Esophagus squamous epithelium (tissue), 5 donors: Measurements from ENCODE around the gene NKX3-2. TPM values are rescaled to one million over a fixed set of nuclear protein-coding genes. Genes with fewer than 3 reads are reported as not detected.

ENCODE experiments used
- DNase-seq: peaks from one replicate; lab custom pipeline; 2025; lab: John Stamatoyannopoulos, UW
- H3K27ac ChIP-seq, 4 donors: fragments of 200-600 bp; sonication (generic); one replicate each; pipeline ENCODE4 v1.5.1; 2016 to 2019; ENCODE audit warnings: mild to moderate bottlenecking in 1 of 4
- H3K27me3 ChIP-seq, 4 donors: fragments of 200-600 bp; sonication (generic); 1 replicate in 3 of 4; 2 replicates in 1 of 4; pipeline versions ENCODE4 v1.5.1 to v1.6.0; 2017 to 2021; ENCODE audit warnings: antibody characterized with exemption in 1 of 4
- H3K36me3 ChIP-seq, 3 donors: fragments of 200-600 bp; sonication (generic); one replicate each; pipeline ENCODE4 v1.5.1; 2016 to 2019
- H3K4me1 ChIP-seq, 3 donors: fragments of 200-600 bp; sonication (generic); one replicate each; pipeline ENCODE4 v1.5.1; 2017 to 2019
- H3K4me3 ChIP-seq, 4 donors: fragments of 200-600 bp; sonication (generic); 1 replicate in 3 of 4; 2 replicates in 1 of 4; pipeline ENCODE4 v1.5.1; 2016 to 2019; ENCODE audit warnings: mild to moderate bottlenecking in 2 of 4, moderate library complexity in 1 of 4
- H3K9me3 ChIP-seq, 3 donors: fragments of 200-600 bp; sonication (generic); one replicate each; pipeline ENCODE4 v1.5.1; 2016 to 2019
- CTCF ChIP-seq, 6 experiments: fragments of 450-650 bp in 4 of 6; fragments of 200-600 bp in 2 of 6; sonication (generic) in 2 of 6; IDR thresholded peaks; one replicate each; pipeline ENCODE4 v1.5.1; 2016 to 2019; ENCODE audit warnings: antibody characterized with exemption in 6 of 6, mild to moderate bottlenecking in 4 of 6, moderate library complexity in 4 of 6
- POLR2A ChIP-seq, 4 donors: fragments of 450-650 bp; IDR thresholded peaks; one replicate each; pipeline ENCODE4 v1.6.1; 2017; ENCODE audit warnings: antibody characterized with exemption in 4 of 4, mild to moderate bottlenecking in 4 of 4, moderate library complexity in 3 of 4
- WGBS, 2 donors: methylation state at CpG; one replicate each; pipeline ENCODE4 v1.1.5; 2018; 5-methylcytosine and 5-hydroxymethylcytosine counted together
- intact Hi-C: fragments of 100-400 bp; cut with DNase I; formaldehyde crosslinking; loops from one replicate; pipeline ENCODE4 v1.15.0; 2022
- total RNA-seq, 4 donors: library from RNA; depleted of rRNA; stranded (reverse); fragments of >200 nt; gene quantifications; one replicate each; pipeline ENCODE4 v1.1.0, GENCODE V29; 2016
- donor health status: DM: yes; HTN: yes; CAD: no.

NKX3-2 gene
- total RNA-seq = under 1 TPM in 2 of 4 donors, not detected in 2; 0.19 to 0.62 TPM

- H3K27me3 ChIP-seq = peaks cover 44 to 100% (median 85%) of the 10 kb centered on the region in 4 donors
- TF ChIP-seq POLR2A (IDR thresholded peaks at IDR 0.05) (no peak), CTCF (IDR thresholded peaks at IDR 0.05) (no peak)
- H3K9me3 ChIP-seq = peaks cover 0 to 5% (median 0%) of the 10 kb centered on the region in 3 donors
- WGBS, 2 donors = 0% methylated on average over 2 of the region's 96 CpGs; no CpG with 5 or more reads in 1 of the 2 donors
- DNase-seq = no peak
- peaks cover 44 to 83% (median 49%) of the 10 kb centered on the region in 3 donors for H3K4me1 ChIP-seq
- intact Hi-C loops = no loop called here
- peak within 1 kb of the TSS; percentile 41 to 76 (median 61) for H3K4me3 ChIP-seq
- H3K36me3 ChIP-seq = no peaks in the 10 kb centered on the region
- no peak within 1 kb of the TSS for H3K27ac ChIP-seq
These were observed at the start of gene NKX3-2 for GRCh38 chr4:13543839-13544605. TSS of gene NKX3-2 (minus strand) at chr4:13544508. CDS start at chr4:13544414, 94 bp downstream.

GRCh38 chr4:13592220-13592619 lies 47.9 kb upstream of the NKX3-2 start:
- Histone ChIP-seq H3K36me3 (peaks cover 9 to 100% (median 18%) of the 10 kb centered on the region in 3 donors), H3K4me3 (no peak overlapping the region), H3K27me3 (no peaks in the 10 kb centered on the region), H3K9me3 (no peaks in the 10 kb centered on the region), H3K27ac (no peak overlapping the region), H3K4me1 (no peaks in the 10 kb centered on the region)
- DNase-seq = no peak
- TF ChIP-seq POLR2A (IDR thresholded peaks at IDR 0.05) (no peak), CTCF (IDR thresholded peaks at IDR 0.05) (no peak)
- intact Hi-C loops = no loop called here
- WGBS, 2 donors = 87 to 91% methylated on average over 4 of the region's 4 CpGs

GRCh38 chr4:13590766-13591165 lies 46.5 kb upstream of the NKX3-2 start:
- peaks cover 0 to 100% (median 18%) of the 10 kb centered on the region in 3 donors for H3K36me3 ChIP-seq

GRCh38 chr4:13588954-13589353 lies 44.6 kb upstream of the NKX3-2 start:
- H3K36me3 ChIP-seq = peaks cover 0 to 100% (median 13%) of the 10 kb centered on the region in 3 donors
- no peak overlapping the region for H3K27ac ChIP-seq
- no peak overlapping the region for H3K4me3 ChIP-seq
- no peaks in the 10 kb centered on the region for H3K27me3 ChIP-seq
- DNase-seq = no peak
- no peaks in the 10 kb centered on the region for H3K4me1 ChIP-seq
- no peak for TF ChIP-seq CTCF (IDR thresholded peaks at IDR 0.05)
- no peak for TF ChIP-seq POLR2A (IDR thresholded peaks at IDR 0.05)
- intact Hi-C loops = no loop called here
- H3K9me3 ChIP-seq = no peaks in the 10 kb centered on the region

More at GRCh38 chr4:13590766-13591165, 46.5 kb upstream of the NKX3-2 start:
- H3K9me3 ChIP-seq = no peaks in the 10 kb centered on the region
- no peak overlapping the region for H3K4me3 ChIP-seq
- DNase-seq = no peak
- H3K27me3 ChIP-seq = no peaks in the 10 kb centered on the region
- WGBS, 2 donors = 76 to 97% methylated on average over 2 of the region's 2 CpGs
- intact Hi-C loops = no loop called here
- TF ChIP-seq POLR2A (IDR thresholded peaks at IDR 0.05) (no peak), CTCF (IDR thresholded peaks at IDR 0.05) (no peak)
- no peaks in the 10 kb centered on the region for H3K4me1 ChIP-seq
- no peak overlapping the region for H3K27ac ChIP-seq

- WGBS, 2 donors = 82 to 87% methylated on average over 5 of the region's 5 CpGs
- no peak overlapping the region for H3K4me3 ChIP-seq
- H3K9me3 ChIP-seq = no peaks in the 10 kb centered on the region
- intact Hi-C loops = no loop called here
- no peak for TF ChIP-seq CTCF (IDR thresholded peaks at IDR 0.05)
- no peak for TF ChIP-seq POLR2A (IDR thresholded peaks at IDR 0.05)
- peaks cover 0 to 100% (median 27%) of the 10 kb centered on the region in 3 donors for H3K36me3 ChIP-seq
- no peak overlapping the region for H3K27ac ChIP-seq
- DNase-seq = no peak
- H3K27me3 ChIP-seq = no peaks in the 10 kb centered on the region
- no peaks in the 10 kb centered on the region for H3K4me1 ChIP-seq
These were observed 40.2 kb upstream of the NKX3-2 start for GRCh38 chr4:13584481-13584880.
